Vagina (tissue), 2 donors: ENCODE measurements around the gene MTA3.

Experiments
- CTCF ChIP-seq, 3 experiments: fragments of 450-650 bp in 2 of 3; fragments of 200-600 bp in 1 of 3; sonication (generic) in 1 of 3; IDR thresholded peaks; one replicate each; pipeline ENCODE4 v1.5.1; 2017 to 2019; ENCODE audit warnings: antibody characterized with exemption in 3 of 3, mild to moderate bottlenecking in 2 of 3, moderate library complexity in 2 of 3
- POLR2A ChIP-seq, 2 donors: fragments of 450-650 bp; IDR thresholded peaks; one replicate each; pipeline ENCODE4 v1.6.1; 2017; ENCODE audit warnings: antibody characterized with exemption in 2 of 2, mild to moderate bottlenecking in 2 of 2, moderate library complexity in 2 of 2
- POLR2AphosphoS5 ChIP-seq, 2 donors: sonication (generic); formaldehyde crosslinking; IDR thresholded peaks; one replicate each; pipeline ENCODE4 v1.9.0; 2017; ENCODE audit warnings: antibody characterized with exemption in 2 of 2, mild to moderate bottlenecking in 2 of 2, low read depth in 1 of 2; ENCODE audit not compliant: insufficient read depth in 1 of 2

- no peak for TF ChIP-seq POLR2A (IDR thresholded peaks at IDR 0.05)
- TF ChIP-seq CTCF (IDR thresholded peaks at IDR 0.05): no peak
- TF ChIP-seq POLR2AphosphoS5 (IDR thresholded peaks at IDR 0.05; ENCODE audit: insufficient read depth in 1 of 2, low read depth in 1 of 2): no peak
These were observed 46.4 kb downstream of the MTA3 start for GRCh38 chr2:42614838-42615237.
